ENCODE measurements around the gene TOMM20. TPM values are rescaled to one million over a fixed set of nuclear protein-coding genes. Genes with fewer than 3 reads are reported as not detected.
A peak's percentile ranks its signal among the peaks of the same experiment; 100 is the strongest.
"Not testable (repeated sequence)": the region's sequence is repeated elsewhere in the genome, so short reads cannot be mapped to it uniquely, and the experiment has no call there.

The TOMM20 gene
- total and polyA plus RNA-seq, 2 donors (not counting 1 experiment from before 2014, with no cell fraction given) = 85.5 to 111 TPM

- Histone ChIP-seq H2AFZ (ENCODE audit: low read length) (peak overlapping the region; percentile 94), H3K9me3 (ENCODE audit: control insufficient read depth, insufficient read depth, low read depth, low read length) (no peaks in the 10 kb centered on the region), H3K4me1 (ENCODE audit: control insufficient read depth, extremely low read depth, insufficient read depth, low read length) (no peaks in the 10 kb centered on the region), H3K36me3 (ENCODE audit: control insufficient read depth, insufficient read depth, low read length) (peaks cover 3% of the 10 kb centered on the region), H3K9ac (ENCODE audit: insufficient read depth, low read length) (peak overlapping the region; percentile 88), H3K4me2 (ENCODE audit: extremely low read depth, insufficient read depth, low read length) (peak overlapping the region; percentile 69), H4K20me1 (ENCODE audit: control insufficient read depth, extremely low read depth, insufficient read depth, low read length) (no peaks in the 10 kb centered on the region), H3K4me3 (replicated peaks in 1 of 4; ENCODE audit: control extremely low read depth in 1 of 4, insufficient read depth in 1 of 4, low read depth in 3 of 4, low read length in 4 of 4) (peak overlapping the region; percentile 78 to 98 (median 96)), H3K79me2 (ENCODE audit: control insufficient read depth, insufficient read depth, low read length) (peaks cover 17% of the 10 kb centered on the region), H3K27ac (ENCODE audit: insufficient read depth, low read length) (peak overlapping the region; percentile 93), H3K27me3 (ENCODE audit: control insufficient read depth, insufficient read depth, low read length) (no peaks in the 10 kb centered on the region)
- peak; percentile 67 to 74 for DNase-seq (ENCODE audit: low read depth in 2 of 2)
- TF ChIP-seq CTCF (conservative IDR thresholded peaks at IDR 0.05 in 1 of 2, IDR thresholded peaks at IDR 0.05 in 1 of 2; ENCODE audit: low read depth in 1 of 2, low read length in 2 of 2) (no peak), EZH2 (IDR thresholded peaks at IDR 0.05; ENCODE audit: low read length, missing control alignments) (no peak)
These were observed 31.8 kb upstream of the TOMM20 start for GRCh38 chr1:235160383-235160956.

- H3K4me1 ChIP-seq (ENCODE audit: control insufficient read depth, extremely low read depth, insufficient read depth, low read length); DNase-seq (ENCODE audit: low read depth in 2 of 2); H3K27me3 ChIP-seq (ENCODE audit: control insufficient read depth, insufficient read depth, low read length); H3K36me3 ChIP-seq (ENCODE audit: control insufficient read depth, insufficient read depth, low read length); H2AFZ ChIP-seq (ENCODE audit: low read length); H4K20me1 ChIP-seq (ENCODE audit: control insufficient read depth, extremely low read depth, insufficient read depth, low read length); H3K9me3 ChIP-seq (ENCODE audit: control insufficient read depth, insufficient read depth, low read depth, low read length); H3K9ac ChIP-seq (ENCODE audit: insufficient read depth, low read length); H3K27ac ChIP-seq (ENCODE audit: insufficient read depth, low read length): not testable (repeated sequence)
- peak overlapping the region; percentile 78 to 98 (median 96) for H3K4me3 ChIP-seq (replicated peaks in 1 of 4; ENCODE audit: control extremely low read depth in 1 of 4, insufficient read depth in 1 of 4, low read depth in 3 of 4, low read length in 4 of 4)
- peaks cover 17% of the 10 kb centered on the region for H3K79me2 ChIP-seq (ENCODE audit: control insufficient read depth, insufficient read depth, low read length)
- peak overlapping the region; percentile 69 for H3K4me2 ChIP-seq (ENCODE audit: extremely low read depth, insufficient read depth, low read length)
These were observed 31.3 kb upstream of the TOMM20 start for GRCh38 chr1:235159930-235160329.

- H3K27me3 ChIP-seq (ENCODE audit: control insufficient read depth, insufficient read depth, low read length); H3K27ac ChIP-seq (ENCODE audit: insufficient read depth, low read length); H3K4me2 ChIP-seq (ENCODE audit: extremely low read depth, insufficient read depth, low read length); H3K36me3 ChIP-seq (ENCODE audit: control insufficient read depth, insufficient read depth, low read length); DNase-seq (ENCODE audit: low read depth in 2 of 2); H3K4me1 ChIP-seq (ENCODE audit: control insufficient read depth, extremely low read depth, insufficient read depth, low read length); H4K20me1 ChIP-seq (ENCODE audit: control insufficient read depth, extremely low read depth, insufficient read depth, low read length); H3K9ac ChIP-seq (ENCODE audit: insufficient read depth, low read length); H2AFZ ChIP-seq (ENCODE audit: low read length); H3K4me3 ChIP-seq (replicated peaks in 1 of 4; ENCODE audit: control extremely low read depth in 1 of 4, insufficient read depth in 1 of 4, low read depth in 3 of 4, low read length in 4 of 4); H3K9me3 ChIP-seq (ENCODE audit: control insufficient read depth, insufficient read depth, low read depth, low read length): not testable (repeated sequence)
- peaks cover 17% of the 10 kb centered on the region for H3K79me2 ChIP-seq (ENCODE audit: control insufficient read depth, insufficient read depth, low read length)
These were observed 30.6 kb upstream of the TOMM20 start for GRCh38 chr1:235159284-235159683.

GRCh38 chr1:235158680-235159079, 30.0 kb upstream of the TOMM20 start:
- TF ChIP-seq CTCF (conservative IDR thresholded peaks at IDR 0.05 in 1 of 2, IDR thresholded peaks at IDR 0.05 in 1 of 2; ENCODE audit: low read depth in 1 of 2, low read length in 2 of 2) = no peak
- TF ChIP-seq EZH2 (IDR thresholded peaks at IDR 0.05; ENCODE audit: low read length, missing control alignments) = no peak
- no peak overlapping the region for H2AFZ ChIP-seq (ENCODE audit: low read length)

More at GRCh38 chr1:235158680-235159079, 30.0 kb upstream of the TOMM20 start:
- H3K27ac ChIP-seq (ENCODE audit: insufficient read depth, low read length) = no peak overlapping the region
- peaks cover 3% of the 10 kb centered on the region for H3K36me3 ChIP-seq (ENCODE audit: control insufficient read depth, insufficient read depth, low read length)
- no peak for DNase-seq (ENCODE audit: low read depth in 2 of 2)
- no peak overlapping the region for H3K4me2 ChIP-seq (ENCODE audit: extremely low read depth, insufficient read depth, low read length)
- H3K79me2 ChIP-seq (ENCODE audit: control insufficient read depth, insufficient read depth, low read length) = peaks cover 17% of the 10 kb centered on the region
- no peaks in the 10 kb centered on the region for H4K20me1 ChIP-seq (ENCODE audit: control insufficient read depth, extremely low read depth, insufficient read depth, low read length)
- no peaks in the 10 kb centered on the region for H3K27me3 ChIP-seq (ENCODE audit: control insufficient read depth, insufficient read depth, low read length)
- H3K4me1 ChIP-seq (ENCODE audit: control insufficient read depth, extremely low read depth, insufficient read depth, low read length) = no peaks in the 10 kb centered on the region
- H3K4me3 ChIP-seq (replicated peaks in 1 of 4; ENCODE audit: control extremely low read depth in 1 of 4, insufficient read depth in 1 of 4, low read depth in 3 of 4, low read length in 4 of 4) = no peak overlapping the region
- no peaks in the 10 kb centered on the region for H3K9me3 ChIP-seq (ENCODE audit: control insufficient read depth, insufficient read depth, low read depth, low read length)
- H3K9ac ChIP-seq (ENCODE audit: insufficient read depth, low read length) = no peak overlapping the region
